ENCODE data around the gene RBM18. TPM values are rescaled to one million over a fixed set of nuclear protein-coding genes. Genes with fewer than 3 reads are reported as not detected.

Gene RBM18
- total and polyA plus RNA-seq, 2 of the 4 experiments (the other 2 are of a cell fraction), result 8.4 to 15.6 TPM

- 25% methylated on average over 2 of the region's 11 CpGs; no CpG with 5 or more reads in 1 of the 2 experiments for WGBS, 2 experiments (ENCODE audit: extremely low coverage in 2 of 2, insufficient read length in 1 of 2)
- no peak overlapping the region for H4K8ac ChIP-seq (ENCODE audit: low read depth in 2 of 2, low read length in 2 of 2)
- no TSS peak for BruUV-seq (replicated peaks)
- H2BK20ac ChIP-seq (ENCODE audit: low read depth, low read length), result no peak overlapping the region
- H3K4me1 ChIP-seq (ENCODE audit: control insufficient read depth, insufficient read depth, low read length), result peaks cover 6% of the 10 kb centered on the region; the same call in 1 of the 2 replicates
- no peak overlapping the region for H2AK9ac ChIP-seq (replicated peaks; ENCODE audit: low read depth, low read length, poor library complexity)
- TF ChIP-seq RAD21 (IDR thresholded peaks at IDR 0.05; ENCODE audit: low read length) (no peak), FOS (IDR thresholded peaks at IDR 0.05; ENCODE audit: low read depth, low read length) (no peak)
- no peak overlapping the region for H3K27ac ChIP-seq (ENCODE audit: insufficient read depth, low read length)
- H2AK5ac ChIP-seq (ENCODE audit: low read depth, low read length), result no peak overlapping the region
- H3K79me1 ChIP-seq (ENCODE audit: low read depth in 1 of 2, low read length in 2 of 2), result no peaks in the 10 kb centered on the region
- no peak overlapping the region for H2AFZ ChIP-seq (replicated peaks; ENCODE audit: low read length, poor library complexity)
- DNase-seq, result no peak
- ATAC-seq (ENCODE audit: low read depth), result no peak
- POLR2A ChIA-PET (ENCODE audit: unreplicated experiment), result no interaction called here
- H3K9me3 ChIP-seq (ENCODE audit: control insufficient read depth, insufficient read depth, low read length), result peaks cover 14% of the 10 kb centered on the region
- H3K27me3 ChIP-seq (ENCODE audit: control insufficient read depth, insufficient read depth, low read length), result peaks cover 94% of the 10 kb centered on the region
- no peak overlapping the region for H3K4ac ChIP-seq (ENCODE audit: low read depth, low read length)
- H3K36me3 ChIP-seq (ENCODE audit: control insufficient read depth, insufficient read depth, low read length), result no peaks in the 10 kb centered on the region
- dilution Hi-C loops (cut with HindIII; ENCODE audit: low sequenced_read_pairs, unreplicated experiment), result no loop called here
- no peak overlapping the region for H4K91ac ChIP-seq (ENCODE audit: insufficient read depth, low read depth, low read length)
- H4K5ac ChIP-seq (ENCODE audit: low read depth, low read length), result no peak overlapping the region
- no peak overlapping the region for H2BK5ac ChIP-seq (ENCODE audit: low read depth, low read length, poor library complexity, severe bottlenecking)
- H2BK120ac ChIP-seq (ENCODE audit: low read depth, low read length), result no peak overlapping the region
- H3K9ac ChIP-seq (ENCODE audit: low read depth, low read length), result no peak overlapping the region
- intact Hi-C loops (cut with micrococcal nuclease), result no loop called here
- no peak overlapping the region for H3K4me3 ChIP-seq (ENCODE audit: insufficient read depth, low read depth, low read length)
- no peaks in the 10 kb centered on the region for H3K9me1 ChIP-seq (ENCODE audit: insufficient read depth, low read length)
- H3K4me2 ChIP-seq (ENCODE audit: low read depth, low read length), result no peak overlapping the region
- H4K20me1 ChIP-seq (ENCODE audit: insufficient read depth, low read length), result peaks cover 13% of the 10 kb centered on the region; the same call in 1 of the 2 replicates
- no peak overlapping the region for H3K18ac ChIP-seq (ENCODE audit: low read depth, low read length)
- H2BK15ac ChIP-seq (ENCODE audit: low read depth, low read length), result no peak overlapping the region
- no peak overlapping the region for H3K14ac ChIP-seq (replicated peaks; ENCODE audit: low read depth, low read length)
- in situ Hi-C loops (cut with MboI; ENCODE audit: low sequenced_read_pairs), result no loop called here
- H3K23ac ChIP-seq (ENCODE audit: low read depth, low read length), result no peak overlapping the region
- CTCF ChIA-PET, result no interaction called here
- H3K56ac ChIP-seq (ENCODE audit: extremely low read depth, insufficient read depth, low read length), result no peak overlapping the region
Observed at GRCh38 chr9:122218071-122218934, 46.3 kb downstream of the RBM18 start.

All from IMR-90 (cell line).